ENCODE results near the gene TXLNA.

Gene TXLNA

GRCh38 chr1:32220746-32221580, 41.5 kb downstream of the TXLNA start:
- H4K8ac ChIP-seq (ENCODE audit: low read depth, low read length), result no peak overlapping the region
- peak overlapping the region; percentile 69 for H3K4me2 ChIP-seq (ENCODE audit: low read length)
- peaks cover 5% of the 10 kb centered on the region for H3K4me1 ChIP-seq (ENCODE audit: control insufficient read depth, low read depth, low read length)
- H2BK120ac ChIP-seq (ENCODE audit: low read depth, low read length), result no peak overlapping the region
- H3K36me3 ChIP-seq (ENCODE audit: control insufficient read depth, insufficient read depth, low read length), result peaks cover 8% of the 10 kb centered on the region
- H2AK5ac ChIP-seq (ENCODE audit: low read length), result peak overlapping the region; percentile 25
- H3K56ac ChIP-seq (ENCODE audit: low read length), result peak overlapping the region; percentile 94
- H3K79me1 ChIP-seq (ENCODE audit: low read length), result peaks cover 17% of the 10 kb centered on the region
- no peak overlapping the region for H3K27ac ChIP-seq (ENCODE audit: low read depth, low read length)
- no peak overlapping the region for H3K18ac ChIP-seq (ENCODE audit: low read length)
- WGBS (ENCODE audit: extremely low coverage, insufficient coverage, low lambda C conversion rate), result no CpG with 5 or more reads among the region's 4 CpGs
- H3K23ac ChIP-seq (ENCODE audit: low read length), result peak overlapping the region; percentile 17
- peaks cover 16% of the 10 kb centered on the region for H3K79me2 ChIP-seq (ENCODE audit: control insufficient read depth, insufficient read depth, low read length)
- H2BK15ac ChIP-seq (replicated peaks; ENCODE audit: low read depth), result no peak overlapping the region
- peak overlapping the region; percentile 83 for H3K4me3 ChIP-seq (ENCODE audit: low read length)
- H3K4ac ChIP-seq (ENCODE audit: low read depth, low read length), result no peak overlapping the region
- no peak for DNase-seq
- no peak overlapping the region for H4K5ac ChIP-seq (ENCODE audit: low read length)
- peak overlapping the region; percentile 11 for H2BK5ac ChIP-seq (ENCODE audit: low read length)
- H3K27me3 ChIP-seq (ENCODE audit: insufficient read depth, low read length, poor library complexity), result no peaks in the 10 kb centered on the region
- peak overlapping the region; percentile 85 for H3K9ac ChIP-seq (ENCODE audit: low read length)

- Histone ChIP-seq H3K23ac (ENCODE audit: low read length) (no peak overlapping the region), H2BK5ac (ENCODE audit: low read length) (no peak overlapping the region), H3K4me1 (ENCODE audit: control insufficient read depth, low read depth, low read length) (peaks cover 5% of the 10 kb centered on the region), H3K27ac (ENCODE audit: low read depth, low read length) (peak overlapping the region; percentile 7), H3K79me1 (ENCODE audit: low read length) (peaks cover 17% of the 10 kb centered on the region), H3K36me3 (ENCODE audit: control insufficient read depth, insufficient read depth, low read length) (peaks cover 9% of the 10 kb centered on the region), H3K18ac (ENCODE audit: low read length) (peak overlapping the region; percentile 33), H4K8ac (ENCODE audit: low read depth, low read length) (no peak overlapping the region), H3K56ac (ENCODE audit: low read length) (peak overlapping the region; percentile 94), H3K79me2 (ENCODE audit: control insufficient read depth, insufficient read depth, low read length) (peaks cover 16% of the 10 kb centered on the region), H3K4me3 (ENCODE audit: low read length) (peak overlapping the region; percentile 83), H3K27me3 (ENCODE audit: insufficient read depth, low read length, poor library complexity) (no peaks in the 10 kb centered on the region), H2BK120ac (ENCODE audit: low read depth, low read length) (no peak overlapping the region), H3K9ac (ENCODE audit: low read length) (peak overlapping the region; percentile 85), H2BK15ac (replicated peaks; ENCODE audit: low read depth) (no peak overlapping the region), H3K4ac (ENCODE audit: low read depth, low read length) (no peak overlapping the region), H3K4me2 (ENCODE audit: low read length) (peak overlapping the region; percentile 69), H4K5ac (ENCODE audit: low read length) (no peak overlapping the region), H2AK5ac (ENCODE audit: low read length) (no peak overlapping the region)
- no peak for DNase-seq
- no CpG with 5 or more reads among the region's 13 CpGs for WGBS (ENCODE audit: extremely low coverage, insufficient coverage, low lambda C conversion rate)
Observed at GRCh38 chr1:32221581-32221979, 42.1 kb downstream of the TXLNA start.

- Histone ChIP-seq H3K4ac (ENCODE audit: low read depth, low read length) (peak within 1 kb of the TSS; percentile 49), H3K79me2 (ENCODE audit: control insufficient read depth, insufficient read depth, low read length) (peaks cover 16% of the 10 kb centered on the region), H3K79me1 (ENCODE audit: low read length) (peaks cover 17% of the 10 kb centered on the region), H4K5ac (ENCODE audit: low read length) (no peak within 1 kb of the TSS), H3K4me3 (ENCODE audit: low read length) (peak within 1 kb of the TSS; percentile 93), H3K27me3 (ENCODE audit: insufficient read depth, low read length, poor library complexity) (no peaks in the 10 kb centered on the region), H3K4me1 (ENCODE audit: control insufficient read depth, low read depth, low read length) (peaks cover 5% of the 10 kb centered on the region), H4K8ac (ENCODE audit: low read depth, low read length) (no peak within 1 kb of the TSS), H3K56ac (ENCODE audit: low read length) (peak within 1 kb of the TSS; percentile 94), H3K23ac (ENCODE audit: low read length) (peak within 1 kb of the TSS; percentile 17), H2BK5ac (ENCODE audit: low read length) (peak within 1 kb of the TSS; percentile 64), H3K36me3 (ENCODE audit: control insufficient read depth, insufficient read depth, low read length) (peaks cover 7% of the 10 kb centered on the region), H3K18ac (ENCODE audit: low read length) (peak within 1 kb of the TSS; percentile 33), H2AK5ac (ENCODE audit: low read length) (peak within 1 kb of the TSS; percentile 25), H2BK120ac (ENCODE audit: low read depth, low read length) (no peak within 1 kb of the TSS), H3K9ac (ENCODE audit: low read length) (peak within 1 kb of the TSS; percentile 95), H3K27ac (ENCODE audit: low read depth, low read length) (peak within 1 kb of the TSS; percentile 64), H3K4me2 (ENCODE audit: low read length) (peak within 1 kb of the TSS; percentile 77), H2BK15ac (replicated peaks; ENCODE audit: low read depth) (no peak within 1 kb of the TSS)
- DNase-seq, result peak; percentile 98
- WGBS (ENCODE audit: extremely low coverage, insufficient coverage, low lambda C conversion rate), result no CpG with 5 or more reads among the region's 46 CpGs
Observed at GRCh38 chr1:32221980-32222755, 42.7 kb downstream of the TXLNA start, which contains the start of the genes EIF3I and TMEM234. TSS of gene EIF3I (plus strand) at chr1:32222407. CDS start at chr1:32222442, 35 bp downstream. TSS of gene TMEM234 (minus strand) at chr1:32222353. CDS start at chr1:32222322, 31 bp downstream.

DNA sequence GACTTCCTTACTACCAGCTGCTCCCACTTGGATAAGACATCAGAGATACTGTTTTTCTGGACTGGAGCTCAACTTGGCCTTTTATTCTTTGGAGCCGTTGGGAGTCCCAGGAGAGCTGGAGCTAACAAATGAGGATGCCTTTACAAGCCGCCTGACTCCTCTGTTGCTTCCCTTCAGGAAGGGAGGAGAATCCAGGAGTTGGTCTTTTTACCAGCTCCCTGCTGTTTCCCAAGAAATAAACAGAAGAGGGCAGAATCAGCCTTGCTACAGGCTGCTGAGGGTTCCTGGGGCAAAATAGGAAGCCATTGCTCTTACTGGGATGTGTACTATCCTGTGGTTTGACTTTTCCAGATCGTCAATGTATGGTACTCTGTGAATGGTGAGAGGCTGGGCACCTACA, 44.2 kb downstream of the TXLNA start:
- Histone ChIP-seq H3K18ac (ENCODE audit: low read length) (no peak overlapping the region), H3K9ac (ENCODE audit: low read length) (no peak overlapping the region), H3K4me1 (ENCODE audit: control insufficient read depth, low read depth, low read length) (peaks cover 5% of the 10 kb centered on the region), H3K4me2 (ENCODE audit: low read length) (no peak overlapping the region), H3K23ac (ENCODE audit: low read length) (no peak overlapping the region), H3K4me3 (ENCODE audit: low read length) (no peak overlapping the region), H2BK5ac (ENCODE audit: low read length) (no peak overlapping the region), H2BK120ac (ENCODE audit: low read depth, low read length) (no peak overlapping the region), H3K79me1 (ENCODE audit: low read length) (peaks cover 17% of the 10 kb centered on the region), H2AK5ac (ENCODE audit: low read length) (no peak overlapping the region), H3K27ac (ENCODE audit: low read depth, low read length) (no peak overlapping the region), H3K36me3 (ENCODE audit: control insufficient read depth, insufficient read depth, low read length) (peaks cover 13% of the 10 kb centered on the region), H3K56ac (ENCODE audit: low read length) (no peak overlapping the region), H2BK15ac (replicated peaks; ENCODE audit: low read depth) (no peak overlapping the region), H3K4ac (ENCODE audit: low read depth, low read length) (no peak overlapping the region), H3K79me2 (ENCODE audit: control insufficient read depth, insufficient read depth, low read length) (peaks cover 16% of the 10 kb centered on the region), H4K8ac (ENCODE audit: low read depth, low read length) (no peak overlapping the region), H3K27me3 (ENCODE audit: insufficient read depth, low read length, poor library complexity) (no peaks in the 10 kb centered on the region), H4K5ac (ENCODE audit: low read length) (no peak overlapping the region)
- DNase-seq, result peak; percentile 27
- no CpG with 5 or more reads among the region's 3 CpGs for WGBS (ENCODE audit: extremely low coverage, insufficient coverage, low lambda C conversion rate)

- peaks cover 15% of the 10 kb centered on the region for H3K36me3 ChIP-seq (ENCODE audit: control insufficient read depth, insufficient read depth, low read length)
- no CpG with 5 or more reads among the region's 4 CpGs for WGBS (ENCODE audit: extremely low coverage, insufficient coverage, low lambda C conversion rate)
- no peak overlapping the region for H2AK5ac ChIP-seq (ENCODE audit: low read length)
- no peak overlapping the region for H3K23ac ChIP-seq (ENCODE audit: low read length)
- no peak overlapping the region for H2BK120ac ChIP-seq (ENCODE audit: low read depth, low read length)
- H2BK15ac ChIP-seq (replicated peaks; ENCODE audit: low read depth), result no peak overlapping the region
- H3K56ac ChIP-seq (ENCODE audit: low read length), result no peak overlapping the region
- no peak overlapping the region for H4K5ac ChIP-seq (ENCODE audit: low read length)
- no peaks in the 10 kb centered on the region for H3K27me3 ChIP-seq (ENCODE audit: insufficient read depth, low read length, poor library complexity)
- no peak overlapping the region for H3K4me3 ChIP-seq (ENCODE audit: low read length)
- H3K27ac ChIP-seq (ENCODE audit: low read depth, low read length), result no peak overlapping the region
- H3K79me2 ChIP-seq (ENCODE audit: control insufficient read depth, insufficient read depth, low read length), result peaks cover 16% of the 10 kb centered on the region
- H3K4me1 ChIP-seq (ENCODE audit: control insufficient read depth, low read depth, low read length), result peaks cover 5% of the 10 kb centered on the region
- DNase-seq, result no peak
- no peak overlapping the region for H3K9ac ChIP-seq (ENCODE audit: low read length)
- H2BK5ac ChIP-seq (ENCODE audit: low read length), result no peak overlapping the region
- H3K79me1 ChIP-seq (ENCODE audit: low read length), result peaks cover 17% of the 10 kb centered on the region
- no peak overlapping the region for H3K18ac ChIP-seq (ENCODE audit: low read length)
- no peak overlapping the region for H4K8ac ChIP-seq (ENCODE audit: low read depth, low read length)
- H3K4me2 ChIP-seq (ENCODE audit: low read length), result no peak overlapping the region
- H3K4ac ChIP-seq (ENCODE audit: low read depth, low read length), result no peak overlapping the region
Observed at GRCh38 chr1:32224285-32224684, 44.8 kb downstream of the TXLNA start.
